H1 (cell line): ENCODE measurements around the gene ZNF382. TPM values are rescaled to one million over a fixed set of nuclear protein-coding genes. Genes with fewer than 3 reads are reported as not detected.

Experiments used
- BCL11A ChIP-seq, 2 experiments: IDR thresholded peaks; one replicate each; pipeline ENCODE4 v1.6.1; 2011; ENCODE audit warnings: low read depth in 2 of 2, low read length in 2 of 2, mild to moderate bottlenecking in 2 of 2
- polyA plus RNA-seq, 7 experiments: library from polyadenylated mRNA; depleted of rRNA in 3 of 7; stranded (reverse) in 5 of 7; unstranded in 2 of 7; fragments of >200 nt in 5 of 7; fragments of 200-250 nt in 2 of 7; gene quantifications; 1 replicate in 5 of 7; 2 replicates in 1 of 7; 4 replicates in 1 of 7; pipeline versions ENCODE4 v1.2.1 to v1.2.3, GENCODE V29; 2011 to 2013; ENCODE audit warnings: missing spikeins in 2 of 7, mixed read lengths in 2 of 7
- total RNA-seq: library from RNA; stranded (reverse); fragmentation: NEBNext Ultra II Directional; extraction: Animal tissue kit (Norgen Biotek cat#: 25700); gene quantifications from 2 replicates; pipeline ENCODE4 v1.2.1, GENCODE V29; 2021

ZNF382 gene
- total and polyA plus RNA-seq, 2 of the 8 experiments (the other 6 are each of a cell fraction or from before 2014, with no cell fraction given), result 1.9 to 6.3 TPM

GRCh38 chr19:36668646-36669045 is 63.5 kb downstream of the ZNF382 start (continued):
- no peak for TF ChIP-seq BCL11A (IDR thresholded peaks at IDR 0.05; ENCODE audit: low read depth in 2 of 2, low read length in 2 of 2)
- TF ChIP-seq, all 59 proteins: peak for 0
